Astrocyte (in vitro differentiated cells and primary cell): ENCODE measurements around the gene RAB11FIP4. TPM values are rescaled to one million over a fixed set of nuclear protein-coding genes. Genes with fewer than 3 reads are reported as not detected.
A peak's percentile ranks its signal among the peaks of the same experiment; 100 is the strongest.

Experiments
- DNase-seq: peaks from one replicate; pipeline ENCODE4 v3.0.0-alpha.2; 2010; ENCODE audit warnings: low read depth
- FAIRE-seq: peaks from 2 replicates; lab custom pipeline; 2011; peaks lifted over from hg19 to GRCh38; lab: Jason Lieb, UNC
- H2AFZ ChIP-seq: 2 replicates; pipeline ENCODE4 v1.6.0; 2012; ENCODE audit warnings: low read depth, low read length, inconsistent platforms
- H3K27ac ChIP-seq: 2 replicates; pipeline ENCODE4 v1.5.1; 2011; ENCODE audit warnings: low read depth, low read length, inconsistent platforms
- H3K27me3 ChIP-seq: 2 replicates; pipeline ENCODE4 v1.6.0; 2011; ENCODE audit warnings: low read length, inconsistent platforms; ENCODE audit not compliant: insufficient read depth
- H3K36me3 ChIP-seq: 2 replicates; pipeline ENCODE4 v1.5.1; 2011; ENCODE audit warnings: low read length, inconsistent platforms; ENCODE audit not compliant: insufficient read depth
- H3K4me1 ChIP-seq: 2 replicates; pipeline ENCODE4 v1.5.1; 2011; ENCODE audit warnings: low read length, inconsistent platforms; ENCODE audit not compliant: insufficient read depth
- H3K4me2 ChIP-seq: 2 replicates; pipeline ENCODE4 v1.6.0; 2012; ENCODE audit warnings: low read length, inconsistent platforms
- H3K4me3 ChIP-seq: 2 replicates; pipeline ENCODE4 v1.5.1; 2011; ENCODE audit warnings: low read depth, mild to moderate bottlenecking, low read length, inconsistent platforms; ENCODE audit not compliant: insufficient read depth
- H3K79me2 ChIP-seq: 2 replicates; pipeline ENCODE4 v1.6.0; 2012; ENCODE audit warnings: mild to moderate bottlenecking, low read length, inconsistent platforms; ENCODE audit not compliant: insufficient read depth
- H3K9ac ChIP-seq: 2 replicates; pipeline ENCODE4 v1.6.0; 2012; ENCODE audit warnings: mild to moderate bottlenecking, low read length, inconsistent platforms
- H3K9me3 ChIP-seq: 2 replicates; pipeline ENCODE4 v1.5.1; 2012; ENCODE audit warnings: low read depth, mild to moderate bottlenecking, low read length, inconsistent platforms; ENCODE audit not compliant: insufficient read depth
- H4K20me1 ChIP-seq: 2 replicates; pipeline ENCODE4 v1.6.0; 2012; ENCODE audit warnings: low read length, inconsistent platforms; ENCODE audit not compliant: insufficient read depth
- H3K27ac Mint-ChIP-seq: one replicate; pipeline ENCODE4 v1.8.0; 2021; ENCODE audit warnings: mild to moderate bottlenecking, mixed read lengths; ENCODE audit not compliant: unreplicated experiment
- H3K27me3 Mint-ChIP-seq: one replicate; pipeline ENCODE4 v1.8.0; 2021; ENCODE audit warnings: low read depth, mixed read lengths; ENCODE audit not compliant: unreplicated experiment
- H3K36me3 Mint-ChIP-seq: one replicate; pipeline ENCODE4 v1.8.0; 2021; ENCODE audit warnings: low read depth, mixed read lengths; ENCODE audit not compliant: unreplicated experiment
- H3K4me1 Mint-ChIP-seq: one replicate; pipeline ENCODE4 v1.8.0; 2021; ENCODE audit warnings: low read depth, mixed read lengths; ENCODE audit not compliant: unreplicated experiment
- H3K4me3 Mint-ChIP-seq: one replicate; pipeline ENCODE4 v1.8.0; 2021; ENCODE audit warnings: mild to moderate bottlenecking, moderate library complexity, mixed read lengths; ENCODE audit not compliant: unreplicated experiment
- H3K9me3 Mint-ChIP-seq: one replicate; pipeline ENCODE4 v1.8.0; 2021; ENCODE audit warnings: mild to moderate bottlenecking, mixed read lengths; ENCODE audit not compliant: unreplicated experiment
- CTCF ChIP-seq: IDR thresholded peaks from 2 replicates; pipeline ENCODE4 v1.5.1; 2011; ENCODE audit warnings: low read depth, mild to moderate bottlenecking, inconsistent platforms, low read length, moderate library complexity; ENCODE audit not compliant: insufficient read depth
- EZH2 ChIP-seq: IDR thresholded peaks from 2 replicates; pipeline ENCODE4 v1.6.1; 2012; ENCODE audit warnings: mild to moderate bottlenecking, low read length, inconsistent platforms; ENCODE audit not compliant: insufficient read depth
- total RNA-seq: library from RNA; stranded (reverse); gene quantifications from 2 replicates; pipeline ENCODE4 v1.2.1, GENCODE V29; 2021

The RAB11FIP4 gene
- total RNA-seq, 1 donor from 2014 or later: 4.4 TPM

GRCh38 chr17:31525801-31526549 lies 134.5 kb downstream of the RAB11FIP4 start:
- no peaks in the 10 kb centered on the region for H3K9me3 Mint-ChIP-seq
- Histone ChIP-seq H3K9ac (no peak overlapping the region), H3K27ac (no peak overlapping the region), H2AFZ (no peak overlapping the region), H3K9me3 (peaks cover 11% of the 10 kb centered on the region), H3K36me3 (no peaks in the 10 kb centered on the region), H3K4me3 (no peak overlapping the region), H3K4me2 (no peak overlapping the region), H3K4me1 (peaks cover 3% of the 10 kb centered on the region), H3K27me3 (no peaks in the 10 kb centered on the region), H4K20me1 (no peaks in the 10 kb centered on the region), H3K79me2 (no peaks in the 10 kb centered on the region)
- peak; percentile 34 for TF ChIP-seq CTCF
- TF ChIP-seq EZH2: no peak
- FAIRE-seq (no peak), DNase-seq (no peak)
- peaks cover 2% of the 10 kb centered on the region for H3K27me3 Mint-ChIP-seq
- H3K27ac Mint-ChIP-seq: no peak overlapping the region
- H3K4me1 Mint-ChIP-seq: peaks cover 13% of the 10 kb centered on the region
- no peak overlapping the region for H3K4me3 Mint-ChIP-seq
- no peaks in the 10 kb centered on the region for H3K36me3 Mint-ChIP-seq

GRCh38 chr17:31527606-31528005 lies 136.1 kb downstream of the RAB11FIP4 start:
- no peaks in the 10 kb centered on the region for H4K20me1 ChIP-seq
- no peaks in the 10 kb centered on the region for H3K9me3 Mint-ChIP-seq
- no peak overlapping the region for H3K4me3 Mint-ChIP-seq
- no peaks in the 10 kb centered on the region for H3K36me3 Mint-ChIP-seq
- H3K27ac Mint-ChIP-seq: no peak overlapping the region
- H3K4me2 ChIP-seq: peak overlapping the region; percentile 14
- no peak for DNase-seq
- H3K9me3 ChIP-seq: peaks cover 11% of the 10 kb centered on the region
- no peak overlapping the region for H2AFZ ChIP-seq
- no peak overlapping the region for H3K27ac ChIP-seq
- peaks cover 13% of the 10 kb centered on the region for H3K4me1 Mint-ChIP-seq
- no peaks in the 10 kb centered on the region for H3K27me3 ChIP-seq
- no peak overlapping the region for H3K4me3 ChIP-seq
- peaks cover 3% of the 10 kb centered on the region for H3K4me1 ChIP-seq
- H3K27me3 Mint-ChIP-seq: no peaks in the 10 kb centered on the region
- TF ChIP-seq CTCF (no peak), EZH2 (no peak)
- H3K9ac ChIP-seq: no peak overlapping the region
- FAIRE-seq: no peak
- H3K79me2 ChIP-seq: no peaks in the 10 kb centered on the region
- no peaks in the 10 kb centered on the region for H3K36me3 ChIP-seq

GRCh38 chr17:31528291-31528874 lies 136.9 kb downstream of the RAB11FIP4 start:
- H3K4me1 ChIP-seq: peaks cover 8% of the 10 kb centered on the region
- H3K4me2 ChIP-seq: no peak overlapping the region
- DNase-seq (no peak), FAIRE-seq (no peak)
- no peak overlapping the region for H3K27ac ChIP-seq
- H3K27ac Mint-ChIP-seq: no peak overlapping the region
- H4K20me1 ChIP-seq: no peaks in the 10 kb centered on the region
- no peaks in the 10 kb centered on the region for H3K36me3 Mint-ChIP-seq
- H3K9ac ChIP-seq: no peak overlapping the region
- peaks cover 10% of the 10 kb centered on the region for H3K9me3 ChIP-seq
- H3K27me3 ChIP-seq: no peaks in the 10 kb centered on the region
- H3K4me3 ChIP-seq: no peak overlapping the region
- H3K4me3 Mint-ChIP-seq: no peak overlapping the region
- H3K27me3 Mint-ChIP-seq: no peaks in the 10 kb centered on the region
- no peaks in the 10 kb centered on the region for H3K36me3 ChIP-seq
- peaks cover 20% of the 10 kb centered on the region for H3K4me1 Mint-ChIP-seq
- no peak overlapping the region for H2AFZ ChIP-seq
- H3K9me3 Mint-ChIP-seq: no peaks in the 10 kb centered on the region
- H3K79me2 ChIP-seq: no peaks in the 10 kb centered on the region
- TF ChIP-seq EZH2: no peak
- no peak for TF ChIP-seq CTCF
